ENCODE data around the gene SORBS1.

SORBS1 gene

GRCh38 chr10:95321554-95322301 is 239.4 kb downstream of the SORBS1 start:
- TF ChIP-seq RAD21 (IDR thresholded peaks at IDR 0.05; ENCODE audit: low read depth) (no peak), NFIC (IDR thresholded peaks at IDR 0.05) (no peak), FOXM1 (IDR thresholded peaks at IDR 0.05; ENCODE audit: borderline replicate concordance, low read depth) (no peak), CEBPB (IDR thresholded peaks at IDR 0.05) (no peak), EGR1 (IDR thresholded peaks at IDR 0.05) (no peak), EP300 (IDR thresholded peaks at IDR 0.05; ENCODE audit: borderline replicate concordance) (no peak), TEAD4 (IDR thresholded peaks at IDR 0.05) (no peak), YY1 (IDR thresholded peaks at IDR 0.05; ENCODE audit: low read depth) (no peak), USF1 (IDR thresholded peaks at IDR 0.05) (no peak), TCF12 (IDR thresholded peaks at IDR 0.05; ENCODE audit: low read depth) (no peak), ZBTB7A (IDR thresholded peaks at IDR 0.05; ENCODE audit: low read depth) (no peak), CREB1 (IDR thresholded peaks at IDR 0.05; ENCODE audit: low read depth) (no peak)
- TF ChIP-seq, protein P1, sequence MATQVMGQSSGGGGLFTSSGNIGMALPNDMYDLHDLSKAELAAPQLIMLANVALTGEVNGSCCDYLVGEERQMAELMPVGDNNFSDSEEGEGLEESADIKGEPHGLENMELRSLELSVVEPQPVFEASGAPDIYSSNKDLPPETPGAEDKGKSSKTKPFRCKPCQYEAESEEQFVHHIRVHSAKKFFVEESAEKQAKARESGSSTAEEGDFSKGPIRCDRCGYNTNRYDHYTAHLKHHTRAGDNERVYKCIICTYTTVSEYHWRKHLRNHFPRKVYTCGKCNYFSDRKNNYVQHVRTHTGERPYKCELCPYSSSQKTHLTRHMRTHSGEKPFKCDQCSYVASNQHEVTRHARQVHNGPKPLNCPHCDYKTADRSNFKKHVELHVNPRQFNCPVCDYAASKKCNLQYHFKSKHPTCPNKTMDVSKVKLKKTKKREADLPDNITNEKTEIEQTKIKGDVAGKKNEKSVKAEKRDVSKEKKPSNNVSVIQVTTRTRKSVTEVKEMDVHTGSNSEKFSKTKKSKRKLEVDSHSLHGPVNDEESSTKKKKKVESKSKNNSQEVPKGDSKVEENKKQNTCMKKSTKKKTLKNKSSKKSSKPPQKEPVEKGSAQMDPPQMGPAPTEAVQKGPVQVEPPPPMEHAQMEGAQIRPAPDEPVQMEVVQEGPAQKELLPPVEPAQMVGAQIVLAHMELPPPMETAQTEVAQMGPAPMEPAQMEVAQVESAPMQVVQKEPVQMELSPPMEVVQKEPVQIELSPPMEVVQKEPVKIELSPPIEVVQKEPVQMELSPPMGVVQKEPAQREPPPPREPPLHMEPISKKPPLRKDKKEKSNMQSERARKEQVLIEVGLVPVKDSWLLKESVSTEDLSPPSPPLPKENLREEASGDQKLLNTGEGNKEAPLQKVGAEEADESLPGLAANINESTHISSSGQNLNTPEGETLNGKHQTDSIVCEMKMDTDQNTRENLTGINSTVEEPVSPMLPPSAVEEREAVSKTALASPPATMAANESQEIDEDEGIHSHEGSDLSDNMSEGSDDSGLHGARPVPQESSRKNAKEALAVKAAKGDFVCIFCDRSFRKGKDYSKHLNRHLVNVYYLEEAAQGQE (IDR thresholded peaks at IDR 0.05; ENCODE audit: low read depth) = no peak
- TF ChIP-seq, protein P2, sequence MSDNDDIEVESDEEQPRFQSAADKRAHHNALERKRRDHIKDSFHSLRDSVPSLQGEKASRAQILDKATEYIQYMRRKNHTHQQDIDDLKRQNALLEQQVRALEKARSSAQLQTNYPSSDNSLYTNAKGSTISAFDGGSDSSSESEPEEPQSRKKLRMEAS (IDR thresholded peaks at IDR 0.05) = no peak

DNA sequence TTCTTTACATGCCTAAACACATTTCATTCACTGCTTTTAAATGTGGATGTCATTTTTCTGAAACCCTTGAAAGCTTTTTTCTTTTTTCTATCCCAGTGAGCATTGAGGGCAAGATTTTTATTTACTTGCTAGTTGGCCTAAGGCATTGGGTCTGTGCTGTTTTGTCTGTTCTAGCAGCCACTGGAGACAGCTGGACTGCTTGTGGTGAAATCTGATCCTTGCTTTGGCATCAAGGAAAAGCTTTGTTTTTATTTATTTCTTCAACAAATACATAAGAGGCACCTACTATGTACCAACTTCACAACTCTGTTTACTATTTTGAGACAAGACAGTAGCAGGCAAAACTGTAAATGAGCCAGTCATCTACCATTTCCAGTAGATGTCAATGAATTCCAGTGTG is 241.9 kb downstream of the SORBS1 start:
- TF ChIP-seq EGR1 (IDR thresholded peaks at IDR 0.05) (no peak), CREB1 (IDR thresholded peaks at IDR 0.05; ENCODE audit: low read depth) (no peak), TCF12 (IDR thresholded peaks at IDR 0.05; ENCODE audit: low read depth) (no peak), RAD21 (IDR thresholded peaks at IDR 0.05; ENCODE audit: low read depth) (no peak), EP300 (IDR thresholded peaks at IDR 0.05; ENCODE audit: borderline replicate concordance) (no peak), YY1 (IDR thresholded peaks at IDR 0.05; ENCODE audit: low read depth) (no peak), CEBPB (IDR thresholded peaks at IDR 0.05) (no peak), USF1 (IDR thresholded peaks at IDR 0.05) (no peak), FOXM1 (IDR thresholded peaks at IDR 0.05; ENCODE audit: borderline replicate concordance, low read depth) (no peak), NFIC (IDR thresholded peaks at IDR 0.05) (no peak), TAF1 (IDR thresholded peaks at IDR 0.05; ENCODE audit: low read depth) (no peak), ZBTB7A (IDR thresholded peaks at IDR 0.05; ENCODE audit: low read depth) (no peak), TEAD4 (IDR thresholded peaks at IDR 0.05) (no peak)
- TF ChIP-seq, protein P2 (IDR thresholded peaks at IDR 0.05) = no peak
- TF ChIP-seq, protein P1 (IDR thresholded peaks at IDR 0.05; ENCODE audit: low read depth) = no peak

DNA sequence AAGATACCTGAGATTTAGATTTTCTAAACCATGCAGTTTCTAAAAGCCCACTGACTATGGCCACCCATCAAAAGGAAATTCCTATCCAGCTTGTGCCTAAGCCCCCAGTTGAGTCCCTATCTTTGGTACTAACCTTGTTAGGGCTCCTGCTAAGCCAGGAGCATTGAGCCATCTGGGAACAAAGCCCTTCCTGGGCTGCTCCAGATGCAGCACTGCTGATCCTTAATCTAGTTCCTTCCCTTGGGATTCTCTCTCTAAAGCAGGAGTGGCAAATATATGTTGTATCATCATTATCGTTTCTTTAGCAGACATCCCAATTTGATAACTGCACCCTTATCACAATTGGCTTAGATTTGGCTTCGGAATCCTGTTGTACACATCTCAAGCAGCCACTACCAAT is 245.7 kb downstream of the SORBS1 start:
- no peak for TF ChIP-seq YY1 (IDR thresholded peaks at IDR 0.05; ENCODE audit: low read depth)
- no peak for TF ChIP-seq TEAD4 (IDR thresholded peaks at IDR 0.05)
- no peak for TF ChIP-seq CREB1 (IDR thresholded peaks at IDR 0.05; ENCODE audit: low read depth)
- TF ChIP-seq ZBTB7A (IDR thresholded peaks at IDR 0.05; ENCODE audit: low read depth) = no peak
- no peak for TF ChIP-seq RAD21 (IDR thresholded peaks at IDR 0.05; ENCODE audit: low read depth)

- TF ChIP-seq, protein P1 (IDR thresholded peaks at IDR 0.05; ENCODE audit: low read depth) = no peak
- TF ChIP-seq EP300 (IDR thresholded peaks at IDR 0.05; ENCODE audit: borderline replicate concordance) = no peak
- TF ChIP-seq ZBTB7A (IDR thresholded peaks at IDR 0.05; ENCODE audit: low read depth) = no peak
- no peak for TF ChIP-seq TCF12 (IDR thresholded peaks at IDR 0.05; ENCODE audit: low read depth)
These were observed 246.8 kb downstream of the SORBS1 start for GRCh38 chr10:95314192-95314918.

All from Ishikawa (cell line).